ENCODE measurements around the gene TNRC6C. TPM values are rescaled to one million over a fixed set of nuclear protein-coding genes. Genes with fewer than 3 reads are reported as not detected.

TNRC6C gene
- total and polyA plus RNA-seq, 2 of the 13 experiments (the other 11 are each of a cell fraction or from before 2014, with no cell fraction given) = 0.66 to 4.9 TPM

DNA sequence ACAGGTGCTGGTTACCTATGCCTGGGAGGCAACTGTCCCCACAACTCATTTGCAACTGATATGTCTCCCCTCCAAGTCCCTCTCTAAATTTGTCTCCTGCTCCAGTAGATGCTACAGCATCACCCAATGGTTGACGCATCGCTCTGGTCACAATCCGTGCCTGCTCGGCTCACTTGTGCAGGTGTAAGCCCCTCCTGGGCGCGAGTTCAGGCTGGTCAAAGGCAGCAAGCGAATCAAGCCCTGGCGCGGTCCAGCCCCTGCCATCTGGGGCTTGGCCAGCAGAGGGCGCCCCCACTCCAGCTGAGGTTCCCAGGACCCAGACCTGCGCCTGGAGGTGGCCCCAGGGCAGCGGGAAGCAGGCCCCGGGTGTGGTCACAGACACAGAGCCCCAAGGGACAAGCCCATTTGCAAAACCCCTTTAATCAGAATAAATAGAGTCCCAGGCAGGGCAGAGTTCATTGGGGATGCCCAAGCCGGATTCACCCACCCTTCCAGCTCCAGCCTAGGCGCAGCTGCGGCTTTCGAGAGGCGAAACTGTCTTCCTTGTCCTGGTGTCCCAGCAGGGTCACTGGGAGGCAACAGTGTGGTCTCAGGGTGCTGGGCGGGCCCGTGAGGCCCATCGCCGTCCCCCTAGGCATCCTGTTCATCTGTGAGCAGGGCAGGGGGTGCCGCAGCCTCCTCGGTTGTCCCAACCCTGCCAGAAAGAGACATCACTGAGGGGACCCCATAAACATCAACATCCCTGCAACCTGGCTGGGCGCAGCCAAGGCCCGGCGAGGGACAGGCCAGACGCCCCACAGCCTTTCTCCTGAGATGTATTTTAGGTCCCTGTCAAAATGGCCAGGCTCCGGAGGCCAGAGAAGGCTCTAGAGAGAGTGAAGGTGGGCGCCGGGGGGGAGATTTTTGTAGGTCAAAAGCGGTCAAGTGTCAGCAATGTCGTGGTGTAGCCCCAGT, 154.3 kb downstream of the TNRC6C start (continued):
- TF ChIP-seq ZNF891 (CRISPR knock-in tag; IDR thresholded peaks at IDR 0.05) = 0 out of 2 replicates have a peak, but pooled peaks have one; percentile 38
- no peak for TF ChIP-seq ZNF878 (CRISPR knock-in tag; IDR thresholded peaks at IDR 0.05)
- TF ChIP-seq ZNF790 (CRISPR knock-in tag; IDR thresholded peaks at IDR 0.05; ENCODE audit: borderline replicate concordance) = no peak
- TF ChIP-seq SCMH1 (CRISPR knock-in tag; IDR thresholded peaks at IDR 0.05; ENCODE audit: borderline replicate concordance) = no peak
- TF ChIP-seq, protein P1, sequence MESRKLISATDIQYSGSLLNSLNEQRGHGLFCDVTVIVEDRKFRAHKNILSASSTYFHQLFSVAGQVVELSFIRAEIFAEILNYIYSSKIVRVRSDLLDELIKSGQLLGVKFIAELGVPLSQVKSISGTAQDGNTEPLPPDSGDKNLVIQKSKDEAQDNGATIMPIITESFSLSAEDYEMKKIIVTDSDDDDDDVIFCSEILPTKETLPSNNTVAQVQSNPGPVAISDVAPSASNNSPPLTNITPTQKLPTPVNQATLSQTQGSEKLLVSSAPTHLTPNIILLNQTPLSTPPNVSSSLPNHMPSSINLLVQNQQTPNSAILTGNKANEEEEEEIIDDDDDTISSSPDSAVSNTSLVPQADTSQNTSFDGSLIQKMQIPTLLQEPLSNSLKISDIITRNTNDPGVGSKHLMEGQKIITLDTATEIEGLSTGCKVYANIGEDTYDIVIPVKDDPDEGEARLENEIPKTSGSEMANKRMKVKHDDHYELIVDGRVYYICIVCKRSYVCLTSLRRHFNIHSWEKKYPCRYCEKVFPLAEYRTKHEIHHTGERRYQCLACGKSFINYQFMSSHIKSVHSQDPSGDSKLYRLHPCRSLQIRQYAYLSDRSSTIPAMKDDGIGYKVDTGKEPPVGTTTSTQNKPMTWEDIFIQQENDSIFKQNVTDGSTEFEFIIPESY (CRISPR knock-in tag; IDR thresholded peaks at IDR 0.05) = peak; percentile 99
- peak; percentile 49; the same call in 1 of the 2 replicates for TF ChIP-seq NRL (CRISPR knock-in tag; IDR thresholded peaks at IDR 0.05; ENCODE audit: borderline replicate concordance)
- no peak for TF ChIP-seq ZNF749 (CRISPR knock-in tag; IDR thresholded peaks at IDR 0.05; ENCODE audit: borderline replicate concordance)
- TF ChIP-seq, protein P2, sequence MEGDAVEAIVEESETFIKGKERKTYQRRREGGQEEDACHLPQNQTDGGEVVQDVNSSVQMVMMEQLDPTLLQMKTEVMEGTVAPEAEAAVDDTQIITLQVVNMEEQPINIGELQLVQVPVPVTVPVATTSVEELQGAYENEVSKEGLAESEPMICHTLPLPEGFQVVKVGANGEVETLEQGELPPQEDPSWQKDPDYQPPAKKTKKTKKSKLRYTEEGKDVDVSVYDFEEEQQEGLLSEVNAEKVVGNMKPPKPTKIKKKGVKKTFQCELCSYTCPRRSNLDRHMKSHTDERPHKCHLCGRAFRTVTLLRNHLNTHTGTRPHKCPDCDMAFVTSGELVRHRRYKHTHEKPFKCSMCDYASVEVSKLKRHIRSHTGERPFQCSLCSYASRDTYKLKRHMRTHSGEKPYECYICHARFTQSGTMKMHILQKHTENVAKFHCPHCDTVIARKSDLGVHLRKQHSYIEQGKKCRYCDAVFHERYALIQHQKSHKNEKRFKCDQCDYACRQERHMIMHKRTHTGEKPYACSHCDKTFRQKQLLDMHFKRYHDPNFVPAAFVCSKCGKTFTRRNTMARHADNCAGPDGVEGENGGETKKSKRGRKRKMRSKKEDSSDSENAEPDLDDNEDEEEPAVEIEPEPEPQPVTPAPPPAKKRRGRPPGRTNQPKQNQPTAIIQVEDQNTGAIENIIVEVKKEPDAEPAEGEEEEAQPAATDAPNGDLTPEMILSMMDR (CRISPR knock-in tag; IDR thresholded peaks at IDR 0.05) = peak; percentile 99
- TF ChIP-seq, protein P3, sequence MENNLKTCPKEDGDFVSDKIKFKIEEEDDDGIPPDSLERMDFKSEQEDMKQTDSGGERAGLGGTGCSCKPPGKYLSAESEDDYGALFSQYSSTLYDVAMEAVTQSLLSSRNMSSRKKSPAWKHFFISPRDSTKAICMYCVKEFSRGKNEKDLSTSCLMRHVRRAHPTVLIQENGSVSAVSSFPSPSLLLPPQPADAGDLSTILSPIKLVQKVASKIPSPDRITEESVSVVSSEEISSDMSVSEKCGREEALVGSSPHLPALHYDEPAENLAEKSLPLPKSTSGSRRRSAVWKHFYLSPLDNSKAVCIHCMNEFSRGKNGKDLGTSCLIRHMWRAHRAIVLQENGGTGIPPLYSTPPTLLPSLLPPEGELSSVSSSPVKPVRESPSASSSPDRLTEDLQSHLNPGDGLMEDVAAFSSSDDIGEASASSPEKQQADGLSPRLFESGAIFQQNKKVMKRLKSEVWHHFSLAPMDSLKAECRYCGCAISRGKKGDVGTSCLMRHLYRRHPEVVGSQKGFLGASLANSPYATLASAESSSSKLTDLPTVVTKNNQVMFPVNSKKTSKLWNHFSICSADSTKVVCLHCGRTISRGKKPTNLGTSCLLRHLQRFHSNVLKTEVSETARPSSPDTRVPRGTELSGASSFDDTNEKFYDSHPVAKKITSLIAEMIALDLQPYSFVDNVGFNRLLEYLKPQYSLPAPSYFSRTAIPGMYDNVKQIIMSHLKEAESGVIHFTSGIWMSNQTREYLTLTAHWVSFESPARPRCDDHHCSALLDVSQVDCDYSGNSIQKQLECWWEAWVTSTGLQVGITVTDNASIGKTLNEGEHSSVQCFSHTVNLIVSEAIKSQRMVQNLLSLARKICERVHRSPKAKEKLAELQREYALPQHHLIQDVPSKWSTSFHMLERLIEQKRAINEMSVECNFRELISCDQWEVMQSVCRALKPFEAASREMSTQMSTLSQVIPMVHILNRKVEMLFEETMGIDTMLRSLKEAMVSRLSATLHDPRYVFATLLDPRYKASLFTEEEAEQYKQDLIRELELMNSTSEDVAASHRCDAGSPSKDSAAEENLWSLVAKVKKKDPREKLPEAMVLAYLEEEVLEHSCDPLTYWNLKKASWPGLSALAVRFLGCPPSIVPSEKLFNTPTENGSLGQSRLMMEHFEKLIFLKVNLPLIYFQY (CRISPR knock-in tag; IDR thresholded peaks at IDR 0.05; ENCODE audit: borderline replicate concordance) = 0 out of 2 replicates have a peak, but pooled peaks have one; percentile 57
- no peak for TF ChIP-seq SRSF4 (IDR thresholded peaks at IDR 0.05; ENCODE audit: low read depth, low read length, poor library complexity, severe bottlenecking)
- peak; percentile 40; the same call in 1 of the 2 replicates for TF ChIP-seq ZFP41 (CRISPR knock-in tag; IDR thresholded peaks at IDR 0.05; ENCODE audit: borderline replicate concordance)
- no peak for TF ChIP-seq ZMYM2 (CRISPR knock-in tag; IDR thresholded peaks at IDR 0.05)
- peak; percentile 82; the same call in 1 of the 2 replicates for TF ChIP-seq ZNF788 (CRISPR knock-in tag; IDR thresholded peaks at IDR 0.05; ENCODE audit: borderline replicate concordance)
- no peak for TF ChIP-seq ZNF816 (CRISPR knock-in tag; IDR thresholded peaks at IDR 0.05; ENCODE audit: borderline replicate concordance)
- TF ChIP-seq ZNF83 (CRISPR knock-in tag; IDR thresholded peaks at IDR 0.05; ENCODE audit: borderline replicate concordance) = no peak
- no peak for TF ChIP-seq NR2F6 (IDR thresholded peaks at IDR 0.05)
- peak; percentile 64; the same call in 1 of the 2 replicates for TF ChIP-seq NR2F6 (CRISPR knock-in tag; IDR thresholded peaks at IDR 0.05)
